Measurements from ENCODE around the gene SCN1B.

- TF ChIP-seq CREB1 (IDR thresholded peaks at IDR 0.05; ENCODE audit: low read depth) (no peak), NFIC (IDR thresholded peaks at IDR 0.05) (no peak), CEBPB (IDR thresholded peaks at IDR 0.05) (no peak), RAD21 (IDR thresholded peaks at IDR 0.05; ENCODE audit: low read depth) (no peak), USF1 (IDR thresholded peaks at IDR 0.05) (no peak), ZBTB7A (IDR thresholded peaks at IDR 0.05; ENCODE audit: low read depth) (no peak), YY1 (IDR thresholded peaks at IDR 0.05; ENCODE audit: low read depth) (no peak)
- TF ChIP-seq, protein P1, sequence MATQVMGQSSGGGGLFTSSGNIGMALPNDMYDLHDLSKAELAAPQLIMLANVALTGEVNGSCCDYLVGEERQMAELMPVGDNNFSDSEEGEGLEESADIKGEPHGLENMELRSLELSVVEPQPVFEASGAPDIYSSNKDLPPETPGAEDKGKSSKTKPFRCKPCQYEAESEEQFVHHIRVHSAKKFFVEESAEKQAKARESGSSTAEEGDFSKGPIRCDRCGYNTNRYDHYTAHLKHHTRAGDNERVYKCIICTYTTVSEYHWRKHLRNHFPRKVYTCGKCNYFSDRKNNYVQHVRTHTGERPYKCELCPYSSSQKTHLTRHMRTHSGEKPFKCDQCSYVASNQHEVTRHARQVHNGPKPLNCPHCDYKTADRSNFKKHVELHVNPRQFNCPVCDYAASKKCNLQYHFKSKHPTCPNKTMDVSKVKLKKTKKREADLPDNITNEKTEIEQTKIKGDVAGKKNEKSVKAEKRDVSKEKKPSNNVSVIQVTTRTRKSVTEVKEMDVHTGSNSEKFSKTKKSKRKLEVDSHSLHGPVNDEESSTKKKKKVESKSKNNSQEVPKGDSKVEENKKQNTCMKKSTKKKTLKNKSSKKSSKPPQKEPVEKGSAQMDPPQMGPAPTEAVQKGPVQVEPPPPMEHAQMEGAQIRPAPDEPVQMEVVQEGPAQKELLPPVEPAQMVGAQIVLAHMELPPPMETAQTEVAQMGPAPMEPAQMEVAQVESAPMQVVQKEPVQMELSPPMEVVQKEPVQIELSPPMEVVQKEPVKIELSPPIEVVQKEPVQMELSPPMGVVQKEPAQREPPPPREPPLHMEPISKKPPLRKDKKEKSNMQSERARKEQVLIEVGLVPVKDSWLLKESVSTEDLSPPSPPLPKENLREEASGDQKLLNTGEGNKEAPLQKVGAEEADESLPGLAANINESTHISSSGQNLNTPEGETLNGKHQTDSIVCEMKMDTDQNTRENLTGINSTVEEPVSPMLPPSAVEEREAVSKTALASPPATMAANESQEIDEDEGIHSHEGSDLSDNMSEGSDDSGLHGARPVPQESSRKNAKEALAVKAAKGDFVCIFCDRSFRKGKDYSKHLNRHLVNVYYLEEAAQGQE (IDR thresholded peaks at IDR 0.05; ENCODE audit: low read depth) = no peak
- TF ChIP-seq, protein P2, sequence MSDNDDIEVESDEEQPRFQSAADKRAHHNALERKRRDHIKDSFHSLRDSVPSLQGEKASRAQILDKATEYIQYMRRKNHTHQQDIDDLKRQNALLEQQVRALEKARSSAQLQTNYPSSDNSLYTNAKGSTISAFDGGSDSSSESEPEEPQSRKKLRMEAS (IDR thresholded peaks at IDR 0.05) = no peak
Observed at GRCh38 chr19:35083691-35084508, 53.6 kb downstream of the SCN1B start.

Measured in Ishikawa (cell line).